ENCODE data around the gene DAP. TPM values are rescaled to one million over a fixed set of nuclear protein-coding genes. Genes with fewer than 3 reads are reported as not detected.

DAP gene
- total and polyA plus RNA-seq, 7 donors = 25.7 to 131 (median 38.5) TPM

DNA sequence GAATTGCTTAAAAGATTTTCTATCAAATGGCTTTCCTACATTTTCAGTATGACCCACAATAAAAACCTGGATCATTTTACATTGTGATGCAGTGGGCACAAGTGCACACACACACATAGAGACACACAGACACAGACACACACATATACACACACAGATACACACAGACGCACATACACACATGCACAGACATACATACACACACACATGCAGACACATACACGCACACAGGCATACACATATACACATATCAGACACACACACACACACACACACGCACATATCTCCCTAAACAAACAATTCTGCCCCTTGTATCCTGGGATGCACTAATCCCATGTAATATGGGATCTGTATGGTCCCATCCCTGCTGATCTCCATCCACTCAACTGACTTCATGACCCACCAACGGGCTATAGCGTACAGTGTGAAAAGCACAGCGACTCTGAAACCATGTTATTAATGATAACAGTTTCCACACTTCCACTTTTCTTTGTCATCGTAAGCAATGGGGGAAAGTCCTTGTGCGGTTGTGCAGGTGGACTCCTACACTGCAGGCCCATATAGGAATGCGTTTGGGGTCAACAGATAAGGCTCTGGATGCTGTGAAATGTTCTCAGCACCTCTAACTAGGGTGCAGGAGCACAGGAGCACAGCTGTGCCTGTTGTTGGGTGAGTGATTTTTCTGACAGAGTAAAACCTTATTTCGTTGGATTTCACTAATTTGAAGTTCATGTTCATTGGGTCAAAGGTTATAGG, 52.7 kb downstream of the DAP start:
- TF ChIP-seq EP300 (IDR thresholded peaks at IDR 0.05) (no peak), POLR2A (IDR thresholded peaks at IDR 0.05) (no peak), POLR2AphosphoS5 (IDR thresholded peaks at IDR 0.05) (no peak)
- TF ChIP-seq, protein P1, sequence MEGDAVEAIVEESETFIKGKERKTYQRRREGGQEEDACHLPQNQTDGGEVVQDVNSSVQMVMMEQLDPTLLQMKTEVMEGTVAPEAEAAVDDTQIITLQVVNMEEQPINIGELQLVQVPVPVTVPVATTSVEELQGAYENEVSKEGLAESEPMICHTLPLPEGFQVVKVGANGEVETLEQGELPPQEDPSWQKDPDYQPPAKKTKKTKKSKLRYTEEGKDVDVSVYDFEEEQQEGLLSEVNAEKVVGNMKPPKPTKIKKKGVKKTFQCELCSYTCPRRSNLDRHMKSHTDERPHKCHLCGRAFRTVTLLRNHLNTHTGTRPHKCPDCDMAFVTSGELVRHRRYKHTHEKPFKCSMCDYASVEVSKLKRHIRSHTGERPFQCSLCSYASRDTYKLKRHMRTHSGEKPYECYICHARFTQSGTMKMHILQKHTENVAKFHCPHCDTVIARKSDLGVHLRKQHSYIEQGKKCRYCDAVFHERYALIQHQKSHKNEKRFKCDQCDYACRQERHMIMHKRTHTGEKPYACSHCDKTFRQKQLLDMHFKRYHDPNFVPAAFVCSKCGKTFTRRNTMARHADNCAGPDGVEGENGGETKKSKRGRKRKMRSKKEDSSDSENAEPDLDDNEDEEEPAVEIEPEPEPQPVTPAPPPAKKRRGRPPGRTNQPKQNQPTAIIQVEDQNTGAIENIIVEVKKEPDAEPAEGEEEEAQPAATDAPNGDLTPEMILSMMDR (IDR thresholded peaks at IDR 0.05) = no peak
- no peaks in the 10 kb centered on the region for H3K9me3 ChIP-seq
- DNase-seq = no peak
- no peak overlapping the region for H3K4me3 ChIP-seq
- H3K27me3 ChIP-seq = no peaks in the 10 kb centered on the region
- no peak overlapping the region for H3K27ac ChIP-seq
- intact Hi-C loops (cut with DNase I) = no loop called here
- 85 to 93% methylated on average over 10 of the region's 10 CpGs for WGBS, 2 donors
- peaks cover 0 to 12% (median 7%) of the 10 kb centered on the region in 4 donors for H3K4me1 ChIP-seq
- peaks cover 0 to 6% (median 0%) of the 10 kb centered on the region in 4 donors for H3K36me3 ChIP-seq

DNA sequence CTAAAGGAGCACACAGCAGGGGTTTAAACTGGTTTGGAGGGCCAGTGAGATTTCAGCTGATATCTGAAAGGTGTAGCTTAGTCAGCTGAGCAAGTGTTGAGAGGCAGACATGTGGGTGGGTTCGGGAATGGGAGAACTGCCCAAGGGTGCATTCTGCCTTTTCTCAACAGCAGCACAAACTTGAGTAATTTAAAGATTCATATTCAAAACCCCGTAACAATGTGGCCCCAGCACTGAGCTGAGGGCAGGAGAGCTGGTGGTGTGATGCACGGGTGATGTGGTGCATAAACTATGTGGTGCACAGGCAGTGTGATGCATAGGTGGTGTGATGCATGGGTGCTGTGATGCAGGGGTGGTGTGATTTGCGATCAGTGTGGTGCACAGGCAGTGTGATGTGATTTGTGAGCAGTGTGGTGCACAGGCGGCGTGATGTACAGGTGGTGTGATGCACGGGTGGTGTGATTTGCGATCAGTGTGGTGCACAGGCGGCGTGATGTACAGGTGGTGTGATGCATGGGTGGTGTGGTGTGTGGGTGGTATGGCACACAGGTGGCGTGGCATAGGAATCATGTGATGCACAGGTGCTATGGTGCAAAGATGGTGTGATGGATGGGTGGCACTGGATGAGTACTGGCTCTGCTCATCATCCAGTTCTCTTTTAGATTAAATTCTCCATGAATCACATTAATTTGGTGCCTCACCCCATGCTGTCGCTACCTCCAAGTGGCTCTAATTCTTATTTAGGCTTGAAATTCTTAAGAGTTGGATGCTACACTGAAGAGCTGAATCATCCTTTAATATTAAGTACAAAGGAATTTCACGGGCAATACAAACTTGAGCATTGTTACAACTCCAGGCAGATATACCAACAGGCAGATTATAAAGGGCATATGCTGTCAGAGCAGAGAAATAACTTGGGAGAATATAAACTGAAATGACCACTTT, 53.6 kb downstream of the DAP start:
- WGBS, 2 donors = 87 to 95% methylated on average over 13 of the region's 13 CpGs
- Histone ChIP-seq H3K4me3 (no peak overlapping the region), H3K4me1 (peaks cover 0 to 21% (median 14%) of the 10 kb centered on the region in 4 donors), H3K9me3 (no peaks in the 10 kb centered on the region), H3K27ac (no peak overlapping the region), H3K36me3 (peaks cover 0 to 6% (median 0%) of the 10 kb centered on the region in 4 donors), H3K27me3 (no peaks in the 10 kb centered on the region)
- TF ChIP-seq, protein P1 (IDR thresholded peaks at IDR 0.05) = no peak
- no peak for TF ChIP-seq POLR2AphosphoS5 (IDR thresholded peaks at IDR 0.05)
- no peak for TF ChIP-seq EP300 (IDR thresholded peaks at IDR 0.05)
- no peak for TF ChIP-seq POLR2A (IDR thresholded peaks at IDR 0.05)
- intact Hi-C loops (cut with DNase I) = no loop called here
- no peak for DNase-seq

DNA sequence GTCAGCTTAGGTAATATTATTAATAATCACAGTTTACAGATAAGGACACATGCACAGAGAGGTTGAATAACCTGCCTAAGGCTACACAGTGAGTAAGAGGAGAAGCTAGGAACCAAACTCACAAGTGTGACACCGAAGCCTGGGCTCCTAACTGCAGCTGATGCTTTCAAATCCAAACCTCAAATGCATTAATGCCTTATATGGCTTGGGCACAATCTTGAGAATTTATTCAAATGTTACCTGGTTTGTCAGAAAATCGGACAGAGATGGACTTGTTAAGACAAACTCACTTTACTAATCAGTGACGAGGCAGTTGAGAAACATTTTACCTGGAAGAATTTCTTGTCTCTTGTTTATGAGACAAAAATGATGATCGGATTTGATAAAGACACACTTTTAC, 54.7 kb downstream of the DAP start:
- Histone ChIP-seq H3K4me3 (no peak overlapping the region), H3K4me1 (peaks cover 0 to 22% (median 15%) of the 10 kb centered on the region in 4 donors), H3K27me3 (no peaks in the 10 kb centered on the region), H3K27ac (no peak overlapping the region), H3K9me3 (no peaks in the 10 kb centered on the region), H3K36me3 (peaks cover 0 to 4% (median 0%) of the 10 kb centered on the region in 4 donors)
- no peak for DNase-seq
- WGBS, 2 donors = 95 to 96% methylated on average over 4 of the region's 4 CpGs
- TF ChIP-seq POLR2A (IDR thresholded peaks at IDR 0.05) = no peak
- TF ChIP-seq POLR2AphosphoS5 (IDR thresholded peaks at IDR 0.05) = no peak
- TF ChIP-seq, protein P1 (IDR thresholded peaks at IDR 0.05) = no peak
- TF ChIP-seq EP300 (IDR thresholded peaks at IDR 0.05) = no peak
- intact Hi-C loops (cut with DNase I) = no loop called here

DNA sequence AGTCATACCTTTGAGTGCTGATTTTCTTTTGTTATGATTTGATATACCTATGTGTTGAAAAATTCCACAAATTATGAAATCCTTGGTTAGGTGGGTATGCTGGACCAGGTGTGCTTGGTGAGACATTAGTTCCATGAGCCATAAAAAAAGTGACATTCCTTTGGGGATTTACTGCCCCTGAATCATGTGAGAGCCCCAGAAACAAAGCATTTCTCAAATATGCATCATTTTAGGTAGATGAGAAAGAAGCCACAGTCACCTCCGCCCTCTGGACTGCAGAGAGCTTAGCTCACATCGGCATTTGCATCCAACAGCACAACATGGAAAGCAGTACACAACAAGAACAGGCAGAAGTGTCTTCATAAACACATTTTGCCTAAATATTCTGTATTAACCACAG, 55.3 kb downstream of the DAP start:
- Histone ChIP-seq H3K9me3 (no peaks in the 10 kb centered on the region), H3K4me1 (peaks cover 0 to 22% (median 15%) of the 10 kb centered on the region in 4 donors), H3K4me3 (no peak overlapping the region), H3K27me3 (no peaks in the 10 kb centered on the region), H3K36me3 (no peaks in the 10 kb centered on the region), H3K27ac (no peak overlapping the region)
- intact Hi-C loops (cut with DNase I) = no loop called here
- WGBS, 2 donors = 94 to 96% methylated on average over 2 of the region's 2 CpGs
- DNase-seq = no peak
- TF ChIP-seq EP300 (IDR thresholded peaks at IDR 0.05) (no peak), POLR2A (IDR thresholded peaks at IDR 0.05) (no peak), POLR2AphosphoS5 (IDR thresholded peaks at IDR 0.05) (no peak)
- TF ChIP-seq, protein P1 (IDR thresholded peaks at IDR 0.05) = no peak
